Testis (tissue), 2 donors: ENCODE measurements around the gene HLA-DPA1.

Experiments used
- CTCF ChIP-seq, 3 experiments: fragments of 450-650 bp in 2 of 3; fragments of 200-600 bp in 1 of 3; sonication (generic) in 1 of 3; IDR thresholded peaks; one replicate each; pipeline ENCODE4 v1.5.1; 2016 to 2019; ENCODE audit warnings: antibody characterized with exemption in 3 of 3, mild to moderate bottlenecking in 2 of 3, moderate library complexity in 1 of 3
- POLR2A ChIP-seq: fragments of 450-650 bp; IDR thresholded peaks from one replicate; pipeline ENCODE4 v1.6.1; 2017; ENCODE audit warnings: antibody characterized with exemption, mild to moderate bottlenecking, moderate library complexity

DNA sequence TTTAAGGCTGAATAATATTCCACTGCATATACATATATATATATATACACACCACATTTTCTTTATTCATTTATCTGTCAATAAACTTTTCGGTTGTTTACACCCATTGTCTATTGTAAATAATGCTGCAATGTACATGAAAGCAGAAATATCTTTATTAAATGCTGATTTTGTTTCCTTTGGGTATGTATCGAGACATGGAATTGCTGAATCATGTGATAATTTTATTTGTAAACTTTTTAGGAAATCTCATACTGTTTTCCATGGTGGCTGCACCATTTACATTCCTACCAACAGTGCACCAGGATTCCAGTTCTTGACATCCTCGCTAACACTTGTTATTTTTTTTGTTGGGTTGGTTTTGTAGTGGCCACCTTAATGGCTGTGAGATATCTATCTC lies 49.9 kb downstream of the HLA-DPA1 start:
- TF ChIP-seq CTCF (IDR thresholded peaks at IDR 0.05) (no peak), POLR2A (no peak)
